Spinal cord (tissue), 10 donors: ENCODE results near the gene UMODL1. TPM values are rescaled to one million over a fixed set of nuclear protein-coding genes. Genes with fewer than 3 reads are reported as not detected.
A peak's percentile ranks its signal among the peaks of the same experiment; 100 is the strongest.

Source experiments
- DNase-seq, 6 donors: peaks; one replicate each; pipeline versions ENCODE4 v3.0.0 to v3.0.0-alpha.2; 2013 to 2015; ENCODE audit warnings: low spot score in 6 of 6, low read depth in 4 of 6
- H3K27ac ChIP-seq: one replicate; pipeline ENCODE4 v1.5.1; 2013; ENCODE audit warnings: low read depth, low read length, control low read depth
- H3K27me3 ChIP-seq: one replicate; pipeline ENCODE4 v1.6.1; 2013; ENCODE audit warnings: low read length; ENCODE audit not compliant: control insufficient read depth, insufficient read depth
- H3K36me3 ChIP-seq: one replicate; pipeline ENCODE4 v1.6.1; 2013; ENCODE audit warnings: low read length; ENCODE audit not compliant: control insufficient read depth, insufficient read depth
- H3K4me1 ChIP-seq: one replicate; pipeline ENCODE4 v1.6.1; 2013; ENCODE audit warnings: low read length; ENCODE audit not compliant: control insufficient read depth, insufficient read depth
- H3K4me3 ChIP-seq: one replicate; pipeline ENCODE4 v1.5.1; 2013; ENCODE audit warnings: low read depth, low read length, control low read depth
- H3K9me3 ChIP-seq: one replicate; pipeline ENCODE4 v1.6.1; 2013; ENCODE audit warnings: low read length; ENCODE audit not compliant: control insufficient read depth, insufficient read depth
- WGBS: methylation state at CpG from one replicate; pipeline ENCODE4 v1.1.5; 2013; ENCODE audit warnings: missing lambda C conversion rate; ENCODE audit not compliant: insufficient coverage; 5-methylcytosine and 5-hydroxymethylcytosine counted together
- polyA plus RNA-seq, 2 donors: library from polyadenylated mRNA; unstranded; fragments of 120-200 nt; gene quantifications; one replicate each; pipeline ENCODE4 v1.2.1, GENCODE V29; 2013; ENCODE audit not compliant: insufficient read length in 2 of 2
- total RNA-seq, 2 donors: library from RNA; depleted of rRNA in 1 of 2; stranded (reverse); fragments of 120-200 nt in 1 of 2; fragments of >200 nt in 1 of 2; gene quantifications; one replicate each; pipeline versions ENCODE4 v1.2.3 to v1.2.4, GENCODE V29; 2013 to 2014
- donor health status: healthy.

Gene UMODL1
- total and polyA plus RNA-seq, 4 donors: 0.11 to 0.21 (median 0.17) TPM; not detected in 1

DNA sequence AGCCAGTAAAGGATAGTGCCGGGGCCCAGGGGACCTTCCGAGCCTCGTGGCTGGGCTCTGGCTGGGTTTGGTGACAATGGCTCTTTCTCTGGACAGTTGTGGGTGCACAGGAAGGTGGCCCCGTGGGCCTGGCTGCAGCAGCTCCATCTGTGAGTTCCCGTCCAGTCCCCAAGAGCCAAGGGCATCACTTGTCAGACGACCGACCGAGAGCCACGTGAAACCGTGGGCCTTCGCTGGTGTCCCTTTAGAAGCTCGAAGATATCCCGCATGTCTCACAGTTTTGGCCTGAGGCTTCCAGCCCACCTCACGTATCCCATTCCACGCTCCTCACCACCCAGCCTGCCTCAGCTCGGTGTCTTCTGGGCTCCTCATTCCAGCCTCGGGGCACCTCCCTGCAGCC is 27.2 kb upstream of the UMODL1 start:
- no peak overlapping the region for H3K4me3 ChIP-seq
- H3K27ac ChIP-seq: no peak overlapping the region
- H3K36me3 ChIP-seq: no peaks in the 10 kb centered on the region
- no peaks in the 10 kb centered on the region for H3K27me3 ChIP-seq
- H3K9me3 ChIP-seq: no peaks in the 10 kb centered on the region
- 91% methylated on average over 15 of the region's 17 CpGs for WGBS
- DNase-seq: no peak
- H3K4me1 ChIP-seq: peaks cover 18% of the 10 kb centered on the region

DNA sequence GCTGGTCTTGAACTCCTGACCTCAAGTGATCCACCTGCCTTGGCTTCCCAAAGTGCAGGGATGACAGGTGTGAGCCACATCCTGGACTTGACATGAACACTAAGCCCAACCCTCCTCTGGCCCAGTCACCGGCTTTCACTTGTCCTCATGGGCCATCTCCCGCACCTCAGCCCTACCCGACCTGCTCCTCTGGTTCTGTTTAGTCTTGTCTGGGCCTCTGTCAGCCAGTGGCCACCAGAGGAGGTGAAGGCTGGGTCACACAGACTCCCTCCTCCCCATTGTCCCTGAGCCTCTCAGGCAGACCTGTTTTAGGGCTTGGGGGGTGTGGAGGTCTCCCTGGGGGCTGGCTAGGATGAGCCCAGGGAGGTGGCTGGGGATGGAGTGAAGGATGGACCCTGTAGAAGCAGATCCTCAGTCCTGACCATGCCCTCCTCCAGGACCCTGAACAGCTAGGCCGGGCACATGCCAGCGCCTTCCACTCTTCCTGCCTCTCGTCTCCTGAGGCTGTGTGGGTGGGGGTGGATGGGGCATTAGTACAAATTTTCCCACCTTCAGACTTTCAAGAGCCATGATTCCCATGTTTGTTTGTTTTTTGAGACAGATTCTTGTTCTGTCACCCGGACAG is 26.1 kb upstream of the UMODL1 start:
- DNase-seq: no peak
- Histone ChIP-seq H3K9me3 (no peaks in the 10 kb centered on the region), H3K27me3 (no peaks in the 10 kb centered on the region), H3K4me3 (no peak overlapping the region), H3K4me1 (peaks cover 13% of the 10 kb centered on the region), H3K36me3 (no peaks in the 10 kb centered on the region), H3K27ac (no peak overlapping the region)
- WGBS: 94% methylated on average over 3 of the region's 7 CpGs

DNA sequence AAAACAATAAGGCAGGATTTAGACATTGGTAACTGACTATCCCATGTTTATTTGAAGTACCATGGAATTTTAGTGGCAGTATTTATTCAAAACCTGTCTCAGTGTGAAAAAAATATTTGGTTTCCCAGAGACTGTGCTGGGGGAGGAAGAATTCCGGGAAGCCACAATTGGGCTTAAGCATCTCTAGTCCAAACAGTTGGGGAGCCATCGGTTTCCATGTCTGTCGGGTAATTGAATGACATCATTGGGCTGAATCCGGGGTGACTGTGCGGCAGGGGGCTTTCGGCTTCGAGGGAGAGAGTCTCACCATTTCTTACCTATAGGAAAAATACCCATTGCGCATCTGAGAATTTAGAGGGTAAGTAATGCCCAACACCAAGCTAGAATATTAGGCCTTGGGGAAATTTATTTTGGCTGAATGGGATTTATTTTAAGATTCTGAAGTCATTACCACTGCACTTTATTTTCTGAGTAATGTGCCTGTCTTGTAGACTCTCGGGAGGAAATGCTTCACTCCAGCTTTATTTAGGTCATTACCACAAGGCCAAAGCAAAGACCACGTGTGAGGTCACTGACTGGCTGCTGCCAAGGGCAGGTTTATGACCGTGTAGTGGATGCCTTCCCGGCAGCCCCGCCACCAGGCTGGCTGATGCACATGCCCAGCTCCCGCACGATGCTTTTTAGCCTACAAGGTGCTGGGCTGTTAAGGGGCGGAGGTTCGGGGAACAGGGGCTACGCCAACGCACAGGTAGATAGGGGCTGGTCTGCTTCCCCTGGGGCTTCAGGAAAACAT is 23.1 kb upstream of the UMODL1 start:
- Histone ChIP-seq H3K4me1 (peaks cover 9% of the 10 kb centered on the region), H3K27ac (no peak overlapping the region), H3K27me3 (no peaks in the 10 kb centered on the region), H3K4me3 (no peak overlapping the region), H3K36me3 (no peaks in the 10 kb centered on the region), H3K9me3 (no peaks in the 10 kb centered on the region)
- DNase-seq: peak in 2 of 6 donors; percentile 43 to 66
- 60% methylated on average over 12 of the region's 19 CpGs for whole genome bisulfite sequencing

DNA sequence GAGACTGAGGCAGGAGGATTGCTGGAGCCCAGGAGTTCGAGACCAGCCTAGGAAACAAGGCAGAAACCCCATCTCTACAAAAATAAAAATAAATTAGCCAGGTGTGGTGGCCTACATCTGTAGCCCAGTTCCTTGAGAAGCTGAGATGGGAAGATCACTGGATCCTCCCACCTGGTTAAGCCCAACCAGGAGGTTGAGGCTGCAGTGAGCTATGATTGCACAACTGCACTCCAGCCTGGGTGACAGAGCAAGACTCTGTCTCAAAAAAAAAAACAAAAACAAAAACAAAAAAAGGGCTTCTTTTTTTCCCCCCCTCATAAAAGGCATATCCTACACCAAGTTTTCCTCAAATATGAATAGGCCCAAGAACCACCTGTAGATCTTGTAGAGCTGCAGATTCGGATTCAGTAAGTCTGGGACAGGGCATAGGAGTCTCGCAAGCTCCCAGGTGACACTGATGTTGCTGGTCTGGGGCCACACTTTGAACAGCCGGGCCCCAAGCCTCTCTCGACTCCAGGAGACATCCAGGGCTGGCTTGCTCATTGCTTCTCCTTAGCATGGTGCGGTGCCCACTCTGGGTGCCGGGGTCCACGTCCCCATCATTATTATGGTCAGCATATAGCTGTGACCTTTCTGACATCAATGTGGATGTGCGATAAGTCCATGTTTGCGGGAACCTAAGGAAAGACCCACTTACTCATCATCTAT is 22.1 kb upstream of the UMODL1 start:
- DNase-seq: no peak
- Histone ChIP-seq H3K27ac (no peak overlapping the region), H3K4me1 (peaks cover 9% of the 10 kb centered on the region), H3K27me3 (no peaks in the 10 kb centered on the region), H3K4me3 (no peak overlapping the region), H3K9me3 (no peaks in the 10 kb centered on the region), H3K36me3 (no peaks in the 10 kb centered on the region)
- 98% methylated on average over 7 of the region's 10 CpGs for WGBS

DNA sequence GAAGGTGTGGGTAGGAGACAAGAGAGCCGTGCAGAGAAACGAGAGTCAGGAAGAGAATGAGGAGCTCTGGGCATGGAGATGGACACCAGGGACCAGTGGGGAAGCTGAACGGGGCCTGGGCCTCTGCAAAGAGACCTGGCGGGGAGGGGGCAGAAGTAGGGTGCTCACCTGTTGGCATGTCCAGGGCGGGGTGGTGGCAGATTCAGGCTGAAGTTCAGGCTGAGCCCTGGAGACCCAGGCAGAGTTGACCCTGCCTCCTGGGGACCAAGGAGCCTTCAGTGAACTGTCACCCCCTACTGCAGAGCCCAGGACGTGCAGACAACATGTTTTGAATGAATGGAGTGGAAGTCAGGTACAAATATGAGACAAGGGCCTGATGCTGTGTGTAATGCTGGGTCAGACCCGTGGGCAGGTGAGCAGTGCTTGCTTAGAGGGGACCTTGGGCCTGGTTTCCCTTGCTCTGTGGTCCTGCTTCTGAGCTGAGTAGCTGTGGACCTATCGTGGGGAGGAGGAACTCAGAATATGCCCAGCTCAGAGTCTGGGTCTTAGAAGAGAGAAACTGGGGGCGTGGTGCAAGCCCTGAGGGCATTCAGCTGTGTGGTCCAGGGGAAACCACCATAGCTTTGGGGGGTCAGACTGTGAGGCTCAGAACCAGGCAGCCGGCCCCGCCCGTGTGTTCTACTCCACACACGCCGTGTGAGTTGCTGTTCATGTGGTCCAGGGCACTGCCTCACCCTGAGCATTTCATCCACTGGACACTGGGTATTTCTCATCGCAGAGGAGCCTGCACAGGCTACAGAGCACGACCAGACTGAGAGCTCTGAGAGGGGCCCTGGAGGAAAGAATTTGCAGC is 21.3 kb upstream of the UMODL1 start:
- Histone ChIP-seq H3K27me3 (no peaks in the 10 kb centered on the region), H3K27ac (no peak overlapping the region)
- no peak for DNase-seq

DNA sequence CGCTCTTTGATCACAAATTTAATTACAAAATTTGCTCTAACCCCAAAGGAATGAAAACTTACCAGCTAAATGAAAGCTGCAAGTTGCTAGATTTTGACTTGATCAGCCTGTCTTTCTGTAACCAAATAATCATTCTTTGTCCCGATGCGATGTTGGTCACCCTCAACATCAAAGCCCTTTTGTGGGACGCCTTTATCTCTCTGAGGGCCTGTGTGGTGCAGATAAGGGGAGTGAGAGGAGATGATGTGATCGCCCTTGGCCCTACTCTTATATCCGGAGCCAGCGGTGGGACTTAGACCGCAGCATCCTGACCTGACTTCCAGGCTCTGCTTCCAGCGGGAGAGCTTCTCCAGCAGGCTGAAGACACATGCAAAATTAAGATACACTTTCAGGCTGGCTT is 19.3 kb upstream of the UMODL1 start:
- Histone ChIP-seq H3K36me3 (no peaks in the 10 kb centered on the region), H3K27me3 (no peaks in the 10 kb centered on the region), H3K9me3 (no peaks in the 10 kb centered on the region), H3K27ac (no peak overlapping the region), H3K4me1 (peaks cover 13% of the 10 kb centered on the region), H3K4me3 (no peak overlapping the region)
- DNase-seq: no peak
- WGBS: 92% methylated on average over 5 of the region's 9 CpGs

More for the DNA sequence above, 21.3 kb upstream of the UMODL1 start:
- WGBS: 87% methylated on average over 15 of the region's 16 CpGs
- Histone ChIP-seq H3K4me1 (peaks cover 9% of the 10 kb centered on the region), H3K36me3 (no peaks in the 10 kb centered on the region), H3K9me3 (no peaks in the 10 kb centered on the region), H3K4me3 (no peak overlapping the region)

DNA sequence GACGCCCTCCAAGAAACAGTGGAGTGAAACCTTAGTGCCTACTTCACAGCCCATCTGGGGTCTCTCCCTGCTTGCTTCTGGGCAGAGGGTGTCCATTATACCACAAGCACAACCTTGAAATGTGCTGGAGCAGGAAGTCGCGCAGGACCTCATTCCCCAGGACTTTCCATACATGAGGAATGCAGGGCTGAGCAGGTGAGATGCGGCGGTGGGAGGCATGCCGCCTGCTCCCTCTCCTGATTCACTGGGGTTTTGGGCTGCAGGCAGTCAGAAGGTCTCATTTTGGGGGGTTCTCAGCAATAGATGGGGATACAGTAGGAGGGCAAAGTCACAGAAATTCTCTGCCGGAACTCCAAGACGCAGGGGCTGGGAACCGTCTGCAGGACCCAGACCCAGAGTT is 15.7 kb upstream of the UMODL1 start:
- DNase-seq: no peak
- Histone ChIP-seq H3K27ac (no peak overlapping the region), H3K4me1 (peaks cover 25% of the 10 kb centered on the region), H3K4me3 (no peak overlapping the region), H3K36me3 (no peaks in the 10 kb centered on the region), H3K27me3 (no peaks in the 10 kb centered on the region), H3K9me3 (no peaks in the 10 kb centered on the region)
- WGBS: 98% methylated on average over 5 of the region's 9 CpGs

DNA sequence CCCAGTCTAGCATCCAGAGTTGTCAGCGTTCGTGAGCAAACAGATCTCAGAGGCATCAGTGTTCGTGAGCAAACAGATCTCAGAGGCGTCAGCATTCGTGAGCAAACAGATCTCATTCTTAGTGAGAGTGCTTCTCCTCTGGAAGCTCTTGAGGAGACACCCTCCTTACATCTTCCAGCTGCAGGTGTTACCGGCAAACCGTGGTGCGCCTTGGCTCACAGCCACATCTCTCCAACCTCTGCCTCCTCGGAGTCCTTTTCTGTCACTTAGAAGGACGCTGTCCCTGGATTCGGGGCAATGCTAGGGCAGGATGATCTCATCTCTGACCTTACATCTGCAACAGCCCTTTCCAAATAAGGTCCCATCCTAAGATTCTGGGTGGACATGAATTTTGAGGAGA is 14.6 kb upstream of the UMODL1 start:
- H3K27ac ChIP-seq: no peak overlapping the region
- H3K4me1 ChIP-seq: peaks cover 26% of the 10 kb centered on the region
- WGBS: 92% methylated on average over 8 of the region's 11 CpGs
- no peaks in the 10 kb centered on the region for H3K9me3 ChIP-seq
- DNase-seq: no peak
- no peak overlapping the region for H3K4me3 ChIP-seq
- H3K27me3 ChIP-seq: no peaks in the 10 kb centered on the region
- no peaks in the 10 kb centered on the region for H3K36me3 ChIP-seq

DNA sequence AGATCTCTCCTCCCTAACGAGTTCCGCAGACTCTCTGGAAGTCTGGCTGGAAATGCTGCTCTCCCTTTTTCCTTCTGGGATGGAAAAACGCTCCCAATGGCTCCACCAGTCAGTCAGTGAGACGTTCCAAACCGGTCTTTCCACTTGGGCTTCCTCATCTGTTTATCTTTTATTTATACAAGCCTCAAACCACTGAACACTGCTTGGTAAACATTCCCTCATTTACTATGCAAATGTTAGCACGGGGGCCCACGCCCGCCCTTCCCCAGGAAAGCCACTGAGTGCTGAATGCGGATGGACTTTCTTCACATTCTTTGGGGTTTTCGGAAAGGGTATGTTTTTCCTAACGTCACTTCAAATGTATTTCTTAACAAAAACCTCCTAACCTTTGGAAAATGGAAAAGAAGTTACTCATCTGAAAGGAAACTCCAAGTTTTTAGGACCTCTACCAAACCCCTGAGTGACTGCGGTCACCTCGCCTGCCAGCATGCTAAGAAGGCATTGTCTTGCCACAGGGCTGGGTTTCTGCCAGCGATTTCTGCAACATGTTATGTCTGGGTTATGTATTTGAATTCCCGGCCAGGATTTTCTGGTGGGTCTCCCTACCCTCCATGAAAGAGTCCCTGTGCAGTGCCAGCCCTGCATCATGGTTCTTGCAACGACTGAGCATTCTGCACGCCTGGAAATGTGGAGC is 14.0 kb upstream of the UMODL1 start:
- Histone ChIP-seq H3K27me3 (no peaks in the 10 kb centered on the region), H3K4me3 (no peak overlapping the region), H3K27ac (no peak overlapping the region), H3K4me1 (peaks cover 33% of the 10 kb centered on the region), H3K36me3 (no peaks in the 10 kb centered on the region), H3K9me3 (no peaks in the 10 kb centered on the region)
- 38% methylated on average over 9 of the region's 17 CpGs for WGBS
- DNase-seq: peak in 2 of 6 donors; percentile 55 to 63
